Neural crest cell (in vitro differentiated cells): ENCODE measurements around the gene CNGA2. TPM values are rescaled to one million over a fixed set of nuclear protein-coding genes. Genes with fewer than 3 reads are reported as not detected.

Experiments
- DNase-seq: peaks from one replicate; pipeline ENCODE4 v3.0.0; 2021; ENCODE audit warnings: low read depth, mixed read lengths, low spot score
- H3K27ac Mint-ChIP-seq: one replicate; pipeline ENCODE4 v1.8.0; 2021; ENCODE audit warnings: mild to moderate bottlenecking, mixed read lengths; ENCODE audit not compliant: unreplicated experiment
- H3K27me3 Mint-ChIP-seq: 2 replicates; pipeline ENCODE4 v1.8.0; 2021; ENCODE audit warnings: low read depth, mild to moderate bottlenecking, mixed read lengths
- H3K36me3 Mint-ChIP-seq: 2 replicates; pipeline ENCODE4 v1.8.0; 2021; ENCODE audit warnings: low read depth, mild to moderate bottlenecking, mixed read lengths
- H3K4me1 Mint-ChIP-seq: 2 replicates; pipeline ENCODE4 v1.8.0; 2021; ENCODE audit warnings: mixed read lengths
- H3K4me3 Mint-ChIP-seq: one replicate; pipeline ENCODE4 v1.8.0; 2021; ENCODE audit warnings: mild to moderate bottlenecking, mixed read lengths
- H3K9me3 Mint-ChIP-seq: 2 replicates; pipeline ENCODE4 v1.8.0; 2021; ENCODE audit warnings: mixed read lengths
- CTCF ChIP-seq: fragments of 200-600 bp; sonication (generic); conservative IDR thresholded peaks from 2 replicates; pipeline ENCODE4 v1.5.0; 2021; ENCODE audit warnings: antibody characterized with exemption, mild to moderate bottlenecking
- total RNA-seq: library from RNA; stranded (reverse); gene quantifications from 2 replicates; pipeline ENCODE4 v1.2.1, GENCODE V29; 2021

The CNGA2 gene
- total RNA-seq, 1 donor from 2014 or later = not detected

DNA sequence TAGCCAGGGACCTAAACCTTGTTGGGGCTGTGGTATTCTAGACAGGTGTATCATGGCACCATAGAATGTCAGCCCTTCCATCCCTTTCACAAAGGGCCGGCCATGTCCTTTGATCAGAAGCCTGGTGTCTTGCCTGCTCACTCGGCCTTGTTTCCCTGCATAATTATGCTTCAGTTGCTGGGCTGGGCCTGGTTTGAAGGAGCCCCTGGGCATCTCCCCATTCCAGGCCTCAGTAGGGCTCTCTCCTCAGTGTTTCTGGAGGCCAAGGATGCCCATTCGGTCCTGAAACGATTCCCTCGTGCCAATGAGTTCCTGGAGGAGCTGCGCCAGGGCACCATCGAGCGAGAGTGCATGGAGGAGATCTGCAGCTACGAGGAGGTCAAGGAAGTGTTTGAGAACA lies 34.8 kb upstream of the CNGA2 start:
- TF ChIP-seq CTCF = no peak
- peaks cover 19% of the 10 kb centered on the region for H3K27me3 Mint-ChIP-seq
- H3K4me1 Mint-ChIP-seq = peaks cover 23% of the 10 kb centered on the region
- H3K9me3 Mint-ChIP-seq = peaks cover 6% of the 10 kb centered on the region
- H3K36me3 Mint-ChIP-seq = peaks cover 5% of the 10 kb centered on the region
- DNase-seq = no peak
- no peak overlapping the region for H3K27ac Mint-ChIP-seq
- H3K4me3 Mint-ChIP-seq = no peak overlapping the region

GRCh38 chrX:151700581-151700980 lies 34.0 kb upstream of the CNGA2 start:
- Mint-ChIP-seq H3K27ac (no peak overlapping the region), H3K27me3 (peaks cover 15% of the 10 kb centered on the region), H3K4me1 (peaks cover 20% of the 10 kb centered on the region), H3K36me3 (peaks cover 5% of the 10 kb centered on the region), H3K9me3 (peaks cover 6% of the 10 kb centered on the region), H3K4me3 (no peak overlapping the region)
- DNase-seq = no peak
- TF ChIP-seq CTCF = no peak

DNA sequence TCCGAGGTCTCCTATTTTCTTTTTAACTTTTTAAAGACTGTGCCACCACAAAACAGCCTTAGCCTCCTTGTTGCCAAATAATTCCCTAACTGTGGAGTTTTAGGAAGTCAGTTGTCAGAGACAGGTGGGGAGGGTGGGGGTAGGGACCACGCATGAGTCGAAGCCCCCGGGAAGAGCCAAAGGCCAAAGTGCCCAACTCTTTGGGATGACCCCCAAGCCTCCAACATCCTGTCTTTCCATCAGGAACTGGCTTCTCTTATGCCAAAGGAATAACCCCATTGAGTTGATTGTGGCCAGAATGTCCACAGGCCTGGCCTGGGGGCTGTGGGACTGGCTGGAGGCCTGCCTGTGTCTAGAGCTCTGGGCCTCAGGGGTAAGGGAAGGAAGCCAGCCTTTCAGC lies 33.5 kb upstream of the CNGA2 start:
- Mint-ChIP-seq H3K36me3 (peaks cover 4% of the 10 kb centered on the region), H3K4me1 (peaks cover 16% of the 10 kb centered on the region), H3K27me3 (peaks cover 10% of the 10 kb centered on the region), H3K4me3 (no peak overlapping the region), H3K27ac (no peak overlapping the region), H3K9me3 (peaks cover 6% of the 10 kb centered on the region)
- no peak for DNase-seq
- no peak for TF ChIP-seq CTCF

DNA sequence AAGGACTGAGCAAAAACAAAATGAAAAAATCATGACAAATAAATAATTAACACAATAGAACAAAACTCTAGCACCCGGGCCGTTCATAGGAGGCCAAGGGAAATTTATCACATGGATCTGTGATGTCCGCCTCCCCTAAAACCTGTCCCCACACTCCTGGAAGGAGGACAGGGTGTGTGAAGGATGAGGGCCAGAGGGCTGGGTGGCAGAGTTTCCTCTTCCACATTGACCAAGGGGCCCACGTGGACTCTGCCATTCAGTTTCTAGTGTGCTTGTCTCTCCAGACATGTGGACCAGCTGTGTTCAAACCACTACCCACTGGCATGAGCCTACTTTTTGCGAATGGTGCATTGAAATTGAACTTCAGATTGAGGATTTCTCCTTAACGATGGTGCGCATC lies 33.0 kb upstream of the CNGA2 start:
- no peak for TF ChIP-seq CTCF
- no peak overlapping the region for H3K4me3 Mint-ChIP-seq
- H3K36me3 Mint-ChIP-seq = peaks cover 1% of the 10 kb centered on the region
- no peak overlapping the region for H3K27ac Mint-ChIP-seq
- peaks cover 4% of the 10 kb centered on the region for H3K9me3 Mint-ChIP-seq
- DNase-seq = no peak
- H3K27me3 Mint-ChIP-seq = peaks cover 6% of the 10 kb centered on the region
- H3K4me1 Mint-ChIP-seq = peaks cover 16% of the 10 kb centered on the region

DNA sequence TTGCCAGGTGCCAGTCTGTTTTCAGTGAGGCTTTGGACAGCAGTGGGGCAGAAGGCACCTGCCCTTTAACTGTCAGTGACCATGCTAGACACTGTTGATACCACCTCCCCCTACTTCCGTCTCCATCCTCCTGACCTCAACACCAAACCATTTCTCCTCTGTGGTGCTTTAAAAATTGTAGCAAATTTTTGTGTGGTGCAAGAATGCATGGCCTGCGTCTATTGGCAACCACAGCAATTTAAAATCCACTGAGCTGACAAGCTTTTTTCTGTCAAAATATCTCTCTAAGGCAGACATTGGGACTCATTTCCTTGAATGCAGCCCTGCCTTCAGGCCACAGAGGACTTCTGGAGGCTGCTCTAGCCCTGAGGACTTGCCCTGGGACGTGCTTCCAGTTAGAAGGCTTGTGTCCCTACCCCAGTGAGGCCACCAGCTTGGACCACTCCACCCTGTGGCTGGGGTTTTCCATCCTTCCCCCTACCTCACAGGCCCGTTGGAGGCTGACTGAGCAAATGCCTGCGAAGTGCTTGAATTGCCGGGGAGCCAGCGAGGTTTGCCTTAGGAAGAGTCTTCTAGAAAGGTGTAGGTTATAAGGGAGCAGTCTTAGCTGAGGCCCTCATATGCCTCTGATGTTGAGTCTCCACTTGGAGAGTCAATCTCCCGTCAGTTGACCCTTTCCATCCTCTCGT lies 32.4 kb upstream of the CNGA2 start:
- Mint-ChIP-seq H3K27me3 (peaks cover 4% of the 10 kb centered on the region), H3K36me3 (no peaks in the 10 kb centered on the region), H3K4me3 (no peak overlapping the region), H3K27ac (no peak overlapping the region), H3K4me1 (peaks cover 16% of the 10 kb centered on the region), H3K9me3 (peaks cover 3% of the 10 kb centered on the region)
- DNase-seq = no peak
- no peak for TF ChIP-seq CTCF
